ENCODE data around the gene ZNF524. TPM values are rescaled to one million over a fixed set of nuclear protein-coding genes. Genes with fewer than 3 reads are reported as not detected.

The ZNF524 gene
- total and polyA plus RNA-seq, 2 experiments from 2014 or later: 17.3 to 29.1 TPM

DNA sequence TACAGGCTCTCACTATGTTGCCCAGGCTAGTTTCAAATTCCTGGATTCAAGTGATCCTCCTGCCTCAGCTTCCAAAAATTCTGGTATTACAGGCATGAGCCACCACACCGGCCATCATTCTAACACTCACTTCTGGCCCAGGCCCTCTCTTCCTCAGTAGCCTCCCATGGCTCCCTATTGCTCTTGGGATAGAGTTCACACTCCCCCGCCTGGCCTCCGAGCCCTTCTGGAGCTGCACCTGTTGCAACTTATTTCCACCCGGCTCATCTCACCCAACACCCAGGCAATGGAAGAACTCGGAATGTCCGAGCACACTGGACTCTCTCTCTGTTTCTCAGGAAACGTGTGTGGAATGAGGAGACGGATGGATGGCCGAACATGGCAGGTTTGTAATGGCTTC is 45.8 kb upstream of the ZNF524 start:
- H3K36me3 ChIP-seq: no peaks in the 10 kb centered on the region
- no peak for DNase-seq (ENCODE audit: low read depth in 1 of 2, low spot score in 1 of 2)

DNA sequence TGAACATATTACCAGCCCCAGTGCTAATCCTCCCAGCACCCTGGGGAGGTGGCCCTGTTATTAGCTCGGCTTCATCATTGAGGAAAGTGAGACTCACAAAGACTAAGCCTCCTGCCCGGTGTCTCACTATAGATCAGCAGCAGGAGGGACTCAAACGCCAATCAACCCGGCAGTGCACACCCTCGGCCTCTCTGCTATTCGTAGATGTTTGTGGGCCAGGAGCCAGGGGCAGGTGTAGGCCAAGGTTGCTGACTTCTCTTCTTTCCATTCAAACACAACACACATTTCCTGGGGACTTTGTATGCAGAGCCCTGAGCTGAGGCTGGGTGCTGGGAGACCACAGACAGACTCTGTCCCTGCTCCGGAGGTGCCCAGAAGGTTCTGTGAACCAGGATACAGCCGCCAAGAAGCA is 45.3 kb upstream of the ZNF524 start:
- no peak overlapping the region for H3K27ac ChIP-seq
- no peak for DNase-seq (ENCODE audit: low read depth in 1 of 2, low spot score in 1 of 2)
- no peaks in the 10 kb centered on the region for H3K9me3 ChIP-seq (ENCODE audit: low read depth)
- no peaks in the 10 kb centered on the region for H3K27me3 ChIP-seq
- peaks cover 6% of the 10 kb centered on the region for H3K4me1 ChIP-seq (ENCODE audit: low read depth)
- H3K4me3 ChIP-seq: no peak overlapping the region
- no peaks in the 10 kb centered on the region for H3K36me3 ChIP-seq
- TF ChIP-seq, protein P1, sequence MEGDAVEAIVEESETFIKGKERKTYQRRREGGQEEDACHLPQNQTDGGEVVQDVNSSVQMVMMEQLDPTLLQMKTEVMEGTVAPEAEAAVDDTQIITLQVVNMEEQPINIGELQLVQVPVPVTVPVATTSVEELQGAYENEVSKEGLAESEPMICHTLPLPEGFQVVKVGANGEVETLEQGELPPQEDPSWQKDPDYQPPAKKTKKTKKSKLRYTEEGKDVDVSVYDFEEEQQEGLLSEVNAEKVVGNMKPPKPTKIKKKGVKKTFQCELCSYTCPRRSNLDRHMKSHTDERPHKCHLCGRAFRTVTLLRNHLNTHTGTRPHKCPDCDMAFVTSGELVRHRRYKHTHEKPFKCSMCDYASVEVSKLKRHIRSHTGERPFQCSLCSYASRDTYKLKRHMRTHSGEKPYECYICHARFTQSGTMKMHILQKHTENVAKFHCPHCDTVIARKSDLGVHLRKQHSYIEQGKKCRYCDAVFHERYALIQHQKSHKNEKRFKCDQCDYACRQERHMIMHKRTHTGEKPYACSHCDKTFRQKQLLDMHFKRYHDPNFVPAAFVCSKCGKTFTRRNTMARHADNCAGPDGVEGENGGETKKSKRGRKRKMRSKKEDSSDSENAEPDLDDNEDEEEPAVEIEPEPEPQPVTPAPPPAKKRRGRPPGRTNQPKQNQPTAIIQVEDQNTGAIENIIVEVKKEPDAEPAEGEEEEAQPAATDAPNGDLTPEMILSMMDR (IDR thresholded peaks at IDR 0.05; ENCODE audit: low read depth, low read length): no peak

More for the DNA sequence above, 45.8 kb upstream of the ZNF524 start:
- TF ChIP-seq, protein P1 (IDR thresholded peaks at IDR 0.05; ENCODE audit: low read depth, low read length): no peak
- H3K27ac ChIP-seq: no peak overlapping the region
- H3K27me3 ChIP-seq: no peaks in the 10 kb centered on the region
- H3K4me1 ChIP-seq (ENCODE audit: low read depth): peaks cover 8% of the 10 kb centered on the region
- H3K9me3 ChIP-seq (ENCODE audit: low read depth): no peaks in the 10 kb centered on the region
- H3K4me3 ChIP-seq: no peak overlapping the region

DNA sequence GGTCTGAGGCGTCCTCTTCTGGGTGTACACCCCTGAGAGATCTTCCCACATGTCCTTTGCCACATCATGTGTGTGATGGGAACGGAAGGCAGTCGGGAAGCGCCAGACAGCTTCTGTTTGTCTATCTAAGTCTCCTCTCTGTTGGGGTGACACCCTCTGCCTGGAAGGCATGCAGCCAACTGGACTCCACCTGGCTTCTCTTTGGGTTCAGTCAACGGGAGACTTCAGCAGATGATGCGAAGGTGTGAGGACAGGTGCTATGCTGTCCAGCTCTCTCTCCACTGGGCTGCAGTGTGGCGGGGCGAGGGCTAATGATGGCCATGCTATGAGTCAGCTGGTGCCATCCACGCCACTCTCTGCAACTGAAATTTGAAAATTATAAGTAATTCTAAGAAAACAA is 40.4 kb upstream of the ZNF524 start:
- Histone ChIP-seq H3K4me3 (no peak overlapping the region), H3K9me3 (ENCODE audit: low read depth) (no peaks in the 10 kb centered on the region), H3K27me3 (no peaks in the 10 kb centered on the region), H3K36me3 (no peaks in the 10 kb centered on the region), H3K4me1 (ENCODE audit: low read depth) (peaks cover 6% of the 10 kb centered on the region), H3K27ac (no peak overlapping the region)
- TF ChIP-seq, protein P1 (IDR thresholded peaks at IDR 0.05; ENCODE audit: low read depth, low read length): no peak
- no peak for DNase-seq (ENCODE audit: low read depth in 1 of 2, low spot score in 1 of 2)

DNA sequence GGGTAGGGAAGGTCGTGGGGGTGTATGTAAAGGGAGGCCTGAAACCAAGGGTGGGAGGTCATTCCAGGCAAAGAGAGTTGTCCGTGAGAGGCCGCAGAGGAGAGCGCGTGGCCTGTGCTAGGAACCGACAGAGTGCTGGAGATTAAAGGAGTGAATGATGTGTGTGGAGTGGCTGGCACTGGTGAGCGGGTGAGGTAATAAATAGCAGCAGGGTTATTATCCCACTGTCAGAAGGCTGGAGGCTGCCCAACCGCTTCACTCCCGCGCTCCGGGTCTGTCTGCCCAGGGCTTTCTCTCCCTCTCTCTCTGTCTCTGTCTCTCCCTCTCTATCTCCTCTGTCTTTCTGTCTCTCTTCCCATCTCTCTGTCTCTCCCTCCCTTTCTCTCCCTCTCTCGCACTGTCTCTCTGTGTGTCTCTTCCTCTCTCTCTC is 36.8 kb upstream of the ZNF524 start:
- H3K27me3 ChIP-seq: no peaks in the 10 kb centered on the region
- no peak overlapping the region for H3K4me3 ChIP-seq
- peaks cover 6% of the 10 kb centered on the region for H3K4me1 ChIP-seq (ENCODE audit: low read depth)
- H3K36me3 ChIP-seq: no peaks in the 10 kb centered on the region
- no peaks in the 10 kb centered on the region for H3K9me3 ChIP-seq (ENCODE audit: low read depth)
- TF ChIP-seq, protein P1 (IDR thresholded peaks at IDR 0.05; ENCODE audit: low read depth, low read length): no peak
- H3K27ac ChIP-seq: peak overlapping the region; percentile 73
- DNase-seq (ENCODE audit: low read depth in 1 of 2, low spot score in 1 of 2): peak; percentile 66 to 69

DNA sequence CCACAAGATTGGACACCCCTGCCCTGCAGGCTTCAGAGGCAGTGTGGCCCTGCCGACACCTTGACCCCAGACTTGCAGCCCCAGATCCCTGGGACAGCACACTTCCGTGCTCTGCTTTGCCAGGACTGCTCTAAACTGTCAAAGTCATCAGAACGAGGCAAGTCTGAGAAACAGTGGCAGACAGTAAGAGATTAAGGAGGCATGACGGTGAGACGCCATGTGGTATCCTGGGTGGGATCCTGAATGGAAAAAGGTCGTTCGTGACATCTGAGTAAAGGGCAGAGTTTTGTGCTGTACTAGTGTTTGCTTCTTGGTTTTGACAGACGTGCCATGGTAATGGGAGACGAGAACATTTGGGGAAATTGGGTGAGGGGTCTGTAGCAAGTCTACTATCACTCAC is 33.3 kb upstream of the ZNF524 start:
- Histone ChIP-seq H3K27me3 (no peaks in the 10 kb centered on the region), H3K4me1 (ENCODE audit: low read depth) (peaks cover 6% of the 10 kb centered on the region), H3K27ac (peak overlapping the region; percentile 60), H3K4me3 (no peak overlapping the region), H3K9me3 (ENCODE audit: low read depth) (no peaks in the 10 kb centered on the region), H3K36me3 (no peaks in the 10 kb centered on the region)
- DNase-seq (ENCODE audit: low read depth in 1 of 2, low spot score in 1 of 2): no peak
- TF ChIP-seq, protein P1 (IDR thresholded peaks at IDR 0.05; ENCODE audit: low read depth, low read length): no peak

Measured in cardiac muscle cell (in vitro differentiated cells and primary cell).